ENCODE measurements around the gene PTPN1. TPM values are rescaled to one million over a fixed set of nuclear protein-coding genes. Genes with fewer than 3 reads are reported as not detected.

PTPN1 gene
- total and polyA plus RNA-seq, 2 donors (not counting 1 experiment from before 2014, with no cell fraction given): 20.0 to 28.7 TPM

DNA sequence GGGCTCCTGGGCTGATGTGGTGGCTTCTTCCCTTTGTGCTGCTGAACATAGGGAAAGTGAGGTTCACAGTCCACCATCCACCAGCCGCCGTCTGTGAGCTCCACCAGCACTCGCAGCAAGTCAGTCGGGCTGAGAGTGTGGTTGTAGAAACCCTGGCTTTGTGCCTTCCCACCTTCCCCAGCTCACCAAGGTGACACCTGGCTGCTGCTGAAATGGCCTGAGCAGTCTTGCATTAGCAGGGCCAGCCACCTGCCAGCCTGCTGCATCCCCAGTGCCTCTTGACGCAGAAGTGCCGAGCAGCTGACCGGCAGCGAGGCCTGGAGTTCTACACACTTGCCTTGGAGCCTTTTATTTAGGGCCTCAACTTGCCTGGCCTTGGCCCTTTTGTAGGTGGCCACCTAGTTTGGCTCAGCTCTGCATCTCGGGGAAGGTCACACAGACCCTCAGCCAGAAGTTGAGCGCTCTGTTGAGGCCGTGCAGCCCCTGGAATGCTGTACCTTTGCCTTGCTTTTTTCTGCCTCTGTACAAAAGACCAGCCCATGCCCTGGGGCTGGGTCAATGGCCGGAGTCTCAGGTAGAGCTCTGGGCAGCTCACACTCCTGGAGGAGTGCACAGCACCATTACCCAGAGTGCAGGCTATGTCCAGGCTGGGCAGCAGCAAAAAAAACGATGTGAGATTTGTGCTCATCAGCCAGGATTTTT is 76.5 kb downstream of the PTPN1 start:
- Histone ChIP-seq H4K20me1 (ENCODE audit: control insufficient read depth, extremely low read depth, insufficient read depth, low read length) (no peaks in the 10 kb centered on the region), H3K9me3 (ENCODE audit: control insufficient read depth, insufficient read depth, low read depth, low read length) (no peaks in the 10 kb centered on the region), H3K36me3 (ENCODE audit: control insufficient read depth, insufficient read depth, low read length) (peaks cover 16% of the 10 kb centered on the region), H2AFZ (ENCODE audit: low read length) (no peak overlapping the region), H3K4me1 (ENCODE audit: control insufficient read depth, extremely low read depth, insufficient read depth, low read length) (no peaks in the 10 kb centered on the region), H3K9ac (ENCODE audit: insufficient read depth, low read length) (no peak overlapping the region), H3K4me2 (ENCODE audit: extremely low read depth, insufficient read depth, low read length) (no peak overlapping the region), H3K27me3 (ENCODE audit: control insufficient read depth, insufficient read depth, low read length) (no peaks in the 10 kb centered on the region), H3K4me3 (replicated peaks in 1 of 4; ENCODE audit: control extremely low read depth in 1 of 4, insufficient read depth in 1 of 4, low read depth in 3 of 4, low read length in 4 of 4) (no peak overlapping the region), H3K79me2 (ENCODE audit: control insufficient read depth, insufficient read depth, low read length) (no peaks in the 10 kb centered on the region), H3K27ac (ENCODE audit: insufficient read depth, low read length) (no peak overlapping the region)
- TF ChIP-seq CTCF (conservative IDR thresholded peaks at IDR 0.05 in 1 of 2, IDR thresholded peaks at IDR 0.05 in 1 of 2; ENCODE audit: low read depth in 1 of 2, low read length in 2 of 2) (no peak), EZH2 (IDR thresholded peaks at IDR 0.05; ENCODE audit: low read length, missing control alignments) (no peak)
- DNase-seq (ENCODE audit: low read depth in 2 of 2): no peak

- H3K4me1 ChIP-seq (ENCODE audit: control insufficient read depth, extremely low read depth, insufficient read depth, low read length): no peaks in the 10 kb centered on the region
- no peak overlapping the region for H2AFZ ChIP-seq (ENCODE audit: low read length)
- H3K4me3 ChIP-seq (replicated peaks in 1 of 4; ENCODE audit: control extremely low read depth in 1 of 4, insufficient read depth in 1 of 4, low read depth in 3 of 4, low read length in 4 of 4): no peak overlapping the region
- no peaks in the 10 kb centered on the region for H3K9me3 ChIP-seq (ENCODE audit: control insufficient read depth, insufficient read depth, low read depth, low read length)
- no peaks in the 10 kb centered on the region for H4K20me1 ChIP-seq (ENCODE audit: control insufficient read depth, extremely low read depth, insufficient read depth, low read length)
- H3K9ac ChIP-seq (ENCODE audit: insufficient read depth, low read length): no peak overlapping the region
- no peak overlapping the region for H3K4me2 ChIP-seq (ENCODE audit: extremely low read depth, insufficient read depth, low read length)
- H3K27ac ChIP-seq (ENCODE audit: insufficient read depth, low read length): no peak overlapping the region
- TF ChIP-seq EZH2 (IDR thresholded peaks at IDR 0.05; ENCODE audit: low read length, missing control alignments) (no peak), CTCF (conservative IDR thresholded peaks at IDR 0.05 in 1 of 2, IDR thresholded peaks at IDR 0.05 in 1 of 2; ENCODE audit: low read depth in 1 of 2, low read length in 2 of 2) (no peak)
- peaks cover 12% of the 10 kb centered on the region for H3K36me3 ChIP-seq (ENCODE audit: control insufficient read depth, insufficient read depth, low read length)
- no peaks in the 10 kb centered on the region for H3K79me2 ChIP-seq (ENCODE audit: control insufficient read depth, insufficient read depth, low read length)
- H3K27me3 ChIP-seq (ENCODE audit: control insufficient read depth, insufficient read depth, low read length): no peaks in the 10 kb centered on the region
- DNase-seq (ENCODE audit: low read depth in 2 of 2): no peak
Observed at GRCh38 chr20:50587291-50587961, 77.2 kb downstream of the PTPN1 start.

- Histone ChIP-seq H3K9ac (ENCODE audit: insufficient read depth, low read length) (no peak overlapping the region), H4K20me1 (ENCODE audit: control insufficient read depth, extremely low read depth, insufficient read depth, low read length) (no peaks in the 10 kb centered on the region), H3K4me2 (ENCODE audit: extremely low read depth, insufficient read depth, low read length) (no peak overlapping the region), H3K79me2 (ENCODE audit: control insufficient read depth, insufficient read depth, low read length) (no peaks in the 10 kb centered on the region), H3K36me3 (ENCODE audit: control insufficient read depth, insufficient read depth, low read length) (peaks cover 10% of the 10 kb centered on the region), H3K27ac (ENCODE audit: insufficient read depth, low read length) (no peak overlapping the region), H3K27me3 (ENCODE audit: control insufficient read depth, insufficient read depth, low read length) (no peaks in the 10 kb centered on the region), H2AFZ (ENCODE audit: low read length) (no peak overlapping the region), H3K4me1 (ENCODE audit: control insufficient read depth, extremely low read depth, insufficient read depth, low read length) (no peaks in the 10 kb centered on the region), H3K4me3 (replicated peaks in 1 of 4; ENCODE audit: control extremely low read depth in 1 of 4, insufficient read depth in 1 of 4, low read depth in 3 of 4, low read length in 4 of 4) (no peak overlapping the region), H3K9me3 (ENCODE audit: control insufficient read depth, insufficient read depth, low read depth, low read length) (no peaks in the 10 kb centered on the region)
- TF ChIP-seq CTCF (conservative IDR thresholded peaks at IDR 0.05 in 1 of 2, IDR thresholded peaks at IDR 0.05 in 1 of 2; ENCODE audit: low read depth in 1 of 2, low read length in 2 of 2) (peak; percentile 84 to 99), EZH2 (IDR thresholded peaks at IDR 0.05; ENCODE audit: low read length, missing control alignments) (no peak)
- DNase-seq (ENCODE audit: low read depth in 2 of 2): peak; percentile 39 to 59
Observed at GRCh38 chr20:50588034-50588736, 78.0 kb downstream of the PTPN1 start.
